Activated CD8-positive, alpha-beta memory T cell treated with anti-CD3 and anti-CD28 coated beads, Interleukin-2, amount 50 U/mL, for 48 hours (primary cell): ENCODE results near the gene TMPRSS2.

Source experiments
- DNase-seq: peaks from one replicate; pipeline ENCODE4 v3.0.0-alpha.2; 2020

TMPRSS2 gene

GRCh38 chr21:41509145-41509496 lies 1.2 kb upstream of the TMPRSS2 start:
- DNase-seq: no peak

GRCh38 chr21:41508415-41509144 lies 622 bp upstream of the TMPRSS2 start:
- DNase-seq: no peak

- no peak for DNase-seq
Observed at GRCh38 chr21:41506611-41507520, 1.1 kb downstream of the TMPRSS2 start.

- no peak for DNase-seq
Observed at GRCh38 chr21:41506005-41506594, 1.9 kb downstream of the TMPRSS2 start.

- no peak for DNase-seq
Observed at GRCh38 chr21:41504030-41504429, 3.9 kb downstream of the TMPRSS2 start.

GRCh38 chr21:41503331-41503730 lies 4.6 kb downstream of the TMPRSS2 start:
- no peak for DNase-seq

GRCh38 chr21:41501919-41502318 lies 6.0 kb downstream of the TMPRSS2 start:
- DNase-seq: no peak

- no peak for DNase-seq
Observed at GRCh38 chr21:41500931-41501381, 7.0 kb downstream of the TMPRSS2 start.

- DNase-seq: no peak
Observed at GRCh38 chr21:41500363-41500762, 7.6 kb downstream of the TMPRSS2 start.

- DNase-seq: no peak
Observed at GRCh38 chr21:41499920-41500319, 8.0 kb downstream of the TMPRSS2 start.

- no peak for DNase-seq
Observed at GRCh38 chr21:41497788-41498187, 10.2 kb downstream of the TMPRSS2 start.

GRCh38 chr21:41497008-41497407 lies 10.9 kb downstream of the TMPRSS2 start:
- DNase-seq: no peak

GRCh38 chr21:41494242-41494641 lies 13.7 kb downstream of the TMPRSS2 start:
- no peak for DNase-seq

GRCh38 chr21:41491412-41491811 lies 16.5 kb downstream of the TMPRSS2 start:
- DNase-seq: no peak

GRCh38 chr21:41490330-41490729 lies 17.6 kb downstream of the TMPRSS2 start:
- no peak for DNase-seq

- no peak for DNase-seq
Observed at GRCh38 chr21:41489329-41489728, 18.6 kb downstream of the TMPRSS2 start.

- no peak for DNase-seq
Observed at GRCh38 chr21:41488080-41488479, 19.9 kb downstream of the TMPRSS2 start.

- no peak for DNase-seq
Observed at GRCh38 chr21:41487082-41487481, 20.9 kb downstream of the TMPRSS2 start.

- DNase-seq: no peak
Observed at GRCh38 chr21:41483973-41484372, 24.0 kb downstream of the TMPRSS2 start.

- DNase-seq: no peak
Observed at GRCh38 chr21:41483415-41483814, 24.5 kb downstream of the TMPRSS2 start.

GRCh38 chr21:41482980-41483379 lies 25.0 kb downstream of the TMPRSS2 start:
- no peak for DNase-seq

GRCh38 chr21:41482301-41482700 lies 25.7 kb downstream of the TMPRSS2 start:
- no peak for DNase-seq

- DNase-seq: no peak
Observed at GRCh38 chr21:41481191-41481590, 26.8 kb downstream of the TMPRSS2 start.
